ENCODE data around the gene LRRC72.

LRRC72 gene

DNA sequence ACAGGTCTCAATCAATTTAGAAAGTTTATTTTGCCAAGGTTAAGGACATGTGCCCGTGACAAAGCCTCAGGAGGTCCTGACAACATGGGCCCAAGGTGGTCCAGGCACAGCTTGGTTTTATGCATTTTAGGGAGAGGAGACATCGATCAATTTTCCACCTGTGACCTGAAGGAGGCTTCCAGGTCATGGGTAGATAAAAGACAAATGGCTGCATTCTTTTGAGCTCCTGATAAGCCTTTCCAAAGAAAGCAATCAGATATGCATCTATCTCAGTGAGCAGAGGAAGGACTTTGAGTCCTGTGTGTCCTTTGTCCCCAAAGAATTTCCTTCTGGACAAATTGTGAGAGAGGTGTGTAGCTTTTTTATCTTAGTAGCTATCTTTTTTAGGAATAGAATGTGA, 15.8 kb downstream of the LRRC72 start:
- ATAC-seq: no peak

GRCh38 chr7:16543456-16543855, 16.8 kb downstream of the LRRC72 start:
- TF ChIP-seq BACH2 (CRISPR knock-in tag; IDR thresholded peaks at IDR 0.05; ENCODE audit: borderline replicate concordance) (no peak), GLIS3 (CRISPR knock-in tag; IDR thresholded peaks at IDR 0.05) (no peak), PPARA (CRISPR knock-in tag; IDR thresholded peaks at IDR 0.05; ENCODE audit: borderline replicate concordance) (no peak), ESRRG (CRISPR knock-in tag; IDR thresholded peaks at IDR 0.05) (no peak), ZNF8 (CRISPR knock-in tag; IDR thresholded peaks at IDR 0.05) (no peak)
- ATAC-seq: no peak

More for the DNA sequence above, 15.8 kb downstream of the LRRC72 start:
- no peak for TF ChIP-seq BACH2 (CRISPR knock-in tag; IDR thresholded peaks at IDR 0.05; ENCODE audit: borderline replicate concordance)
- TF ChIP-seq, protein P1, sequence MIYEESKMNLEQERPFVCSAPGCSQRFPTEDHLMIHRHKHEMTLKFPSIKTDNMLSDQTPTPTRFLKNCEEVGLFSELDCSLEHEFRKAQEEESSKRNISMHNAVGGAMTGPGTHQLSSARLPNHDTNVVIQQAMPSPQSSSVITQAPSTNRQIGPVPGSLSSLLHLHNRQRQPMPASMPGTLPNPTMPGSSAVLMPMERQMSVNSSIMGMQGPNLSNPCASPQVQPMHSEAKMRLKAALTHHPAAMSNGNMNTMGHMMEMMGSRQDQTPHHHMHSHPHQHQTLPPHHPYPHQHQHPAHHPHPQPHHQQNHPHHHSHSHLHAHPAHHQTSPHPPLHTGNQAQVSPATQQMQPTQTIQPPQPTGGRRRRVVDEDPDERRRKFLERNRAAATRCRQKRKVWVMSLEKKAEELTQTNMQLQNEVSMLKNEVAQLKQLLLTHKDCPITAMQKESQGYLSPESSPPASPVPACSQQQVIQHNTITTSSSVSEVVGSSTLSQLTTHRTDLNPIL (CRISPR knock-in tag; IDR thresholded peaks at IDR 0.05; ENCODE audit: low read depth): no peak
- TF ChIP-seq, protein P2, sequence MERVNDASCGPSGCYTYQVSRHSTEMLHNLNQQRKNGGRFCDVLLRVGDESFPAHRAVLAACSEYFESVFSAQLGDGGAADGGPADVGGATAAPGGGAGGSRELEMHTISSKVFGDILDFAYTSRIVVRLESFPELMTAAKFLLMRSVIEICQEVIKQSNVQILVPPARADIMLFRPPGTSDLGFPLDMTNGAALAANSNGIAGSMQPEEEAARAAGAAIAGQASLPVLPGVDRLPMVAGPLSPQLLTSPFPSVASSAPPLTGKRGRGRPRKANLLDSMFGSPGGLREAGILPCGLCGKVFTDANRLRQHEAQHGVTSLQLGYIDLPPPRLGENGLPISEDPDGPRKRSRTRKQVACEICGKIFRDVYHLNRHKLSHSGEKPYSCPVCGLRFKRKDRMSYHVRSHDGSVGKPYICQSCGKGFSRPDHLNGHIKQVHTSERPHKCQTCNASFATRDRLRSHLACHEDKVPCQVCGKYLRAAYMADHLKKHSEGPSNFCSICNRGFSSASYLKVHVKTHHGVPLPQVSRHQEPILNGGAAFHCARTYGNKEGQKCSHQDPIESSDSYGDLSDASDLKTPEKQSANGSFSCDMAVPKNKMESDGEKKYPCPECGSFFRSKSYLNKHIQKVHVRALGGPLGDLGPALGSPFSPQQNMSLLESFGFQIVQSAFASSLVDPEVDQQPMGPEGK (CRISPR knock-in tag; IDR thresholded peaks at IDR 0.05; ENCODE audit: borderline replicate concordance): no peak
- TF ChIP-seq RARB (CRISPR knock-in tag; IDR thresholded peaks at IDR 0.05): no peak
- TF ChIP-seq OSR1 (CRISPR knock-in tag; IDR thresholded peaks at IDR 0.05): no peak
- TF ChIP-seq ARNTL (CRISPR knock-in tag; IDR thresholded peaks at IDR 0.05; ENCODE audit: borderline replicate concordance, low read depth): no peak

DNA sequence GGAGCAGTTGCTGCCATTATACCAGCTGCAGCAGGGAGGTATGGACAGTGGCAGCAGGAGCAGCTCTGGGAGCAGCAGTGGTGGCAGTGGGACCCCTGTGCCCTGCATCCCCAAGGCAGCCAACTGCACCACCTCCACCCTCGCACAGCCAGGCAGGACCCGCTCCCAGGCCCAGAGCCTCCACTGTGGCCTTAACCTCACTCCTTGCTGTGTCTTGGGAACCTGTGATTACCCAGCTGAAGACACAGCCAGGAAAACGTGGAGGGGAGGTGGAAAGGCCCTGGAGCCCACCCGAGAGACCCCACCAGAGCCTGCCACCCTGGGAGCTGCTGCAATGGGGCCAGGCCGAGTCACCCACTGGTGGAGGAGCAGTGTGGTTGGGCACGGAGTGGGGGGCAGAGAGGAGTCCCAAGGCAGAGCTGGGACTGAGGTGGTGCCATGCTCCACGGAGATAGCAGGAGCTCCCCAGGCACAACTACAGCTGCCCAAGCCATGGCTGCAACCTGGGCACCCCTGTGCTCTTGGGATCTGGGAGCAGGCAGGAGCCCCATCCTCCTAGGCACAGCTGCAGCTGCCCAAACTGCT, 20.4 kb downstream of the LRRC72 start:
- TF ChIP-seq OSR1 (CRISPR knock-in tag; IDR thresholded peaks at IDR 0.05) (no peak), PPARA (CRISPR knock-in tag; IDR thresholded peaks at IDR 0.05; ENCODE audit: borderline replicate concordance) (no peak), GLIS3 (CRISPR knock-in tag; IDR thresholded peaks at IDR 0.05) (no peak), ZC3H10 (CRISPR knock-in tag; IDR thresholded peaks at IDR 0.05) (no peak), ESRRG (CRISPR knock-in tag; IDR thresholded peaks at IDR 0.05) (no peak), ZNF565 (CRISPR knock-in tag; conservative IDR thresholded peaks at IDR 0.05; ENCODE audit: low read depth) (no peak), ARNTL (CRISPR knock-in tag; IDR thresholded peaks at IDR 0.05; ENCODE audit: borderline replicate concordance, low read depth) (no peak)
- TF ChIP-seq, protein P2 (CRISPR knock-in tag; IDR thresholded peaks at IDR 0.05; ENCODE audit: borderline replicate concordance): no peak
- no peak for ATAC-seq

DNA sequence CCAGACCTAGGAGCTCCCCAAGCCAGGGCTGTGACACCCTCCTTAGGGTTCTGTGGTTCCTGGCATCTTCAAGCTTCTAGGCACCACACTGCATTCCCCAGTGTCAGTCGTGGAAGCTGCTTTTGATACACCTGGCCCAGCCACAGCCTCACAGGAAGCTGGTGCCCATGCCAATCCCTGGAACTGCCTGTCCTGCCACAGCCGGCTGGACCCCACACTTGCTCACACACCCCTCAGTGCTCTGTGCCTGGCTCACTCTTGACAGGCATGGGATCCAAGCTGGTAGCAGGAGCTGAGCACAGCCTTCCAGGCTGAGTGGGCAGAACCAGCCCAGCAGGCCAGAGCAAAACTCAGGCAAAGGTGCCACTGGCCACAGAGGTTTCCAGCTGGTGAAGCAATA, 21.8 kb downstream of the LRRC72 start:
- TF ChIP-seq BACH2 (CRISPR knock-in tag; IDR thresholded peaks at IDR 0.05; ENCODE audit: borderline replicate concordance) (no peak), ESRRG (CRISPR knock-in tag; IDR thresholded peaks at IDR 0.05) (no peak), CSDC2 (CRISPR knock-in tag; IDR thresholded peaks at IDR 0.05) (no peak), TCF4 (CRISPR knock-in tag; IDR thresholded peaks at IDR 0.05; ENCODE audit: borderline replicate concordance) (no peak), SNAI2 (CRISPR knock-in tag; IDR thresholded peaks at IDR 0.05) (no peak), ISL1 (CRISPR knock-in tag; IDR thresholded peaks at IDR 0.05) (no peak), GLIS3 (CRISPR knock-in tag; IDR thresholded peaks at IDR 0.05) (no peak), CSRNP3 (CRISPR knock-in tag; IDR thresholded peaks at IDR 0.05) (no peak), ZNF565 (CRISPR knock-in tag; conservative IDR thresholded peaks at IDR 0.05; ENCODE audit: low read depth) (no peak), RARB (CRISPR knock-in tag; IDR thresholded peaks at IDR 0.05) (no peak), ZFP3 (CRISPR knock-in tag; IDR thresholded peaks at IDR 0.05) (no peak), ZFP30 (CRISPR knock-in tag; IDR thresholded peaks at IDR 0.05) (no peak), ZNF8 (CRISPR knock-in tag; IDR thresholded peaks at IDR 0.05) (no peak), ARNTL (CRISPR knock-in tag; IDR thresholded peaks at IDR 0.05; ENCODE audit: borderline replicate concordance, low read depth) (no peak), PPARA (CRISPR knock-in tag; IDR thresholded peaks at IDR 0.05; ENCODE audit: borderline replicate concordance) (no peak), ZNF70 (CRISPR knock-in tag; IDR thresholded peaks at IDR 0.05) (no peak), TOX (CRISPR knock-in tag; IDR thresholded peaks at IDR 0.05; ENCODE audit: borderline replicate concordance) (no peak)
- TF ChIP-seq, protein P1 (CRISPR knock-in tag; IDR thresholded peaks at IDR 0.05; ENCODE audit: low read depth): no peak
- TF ChIP-seq, protein P2 (CRISPR knock-in tag; IDR thresholded peaks at IDR 0.05; ENCODE audit: borderline replicate concordance): no peak
- no peak for ATAC-seq
